Measurements from ENCODE around the gene TBC1D14. TPM values are rescaled to one million over a fixed set of nuclear protein-coding genes. Genes with fewer than 3 reads are reported as not detected.

The TBC1D14 gene
- total and polyA plus RNA-seq, 2 of the 4 experiments (the other 2 are of a cell fraction) = 31.7 to 40.7 TPM

GRCh38 chr4:6984612-6985425 is 75.2 kb downstream of the TBC1D14 start:
- H3K36me3 ChIP-seq (ENCODE audit: control insufficient read depth, insufficient read depth, low read length) = no peaks in the 10 kb centered on the region
- no peak overlapping the region for H4K8ac ChIP-seq (ENCODE audit: low read depth in 2 of 2, low read length in 2 of 2)
- H3K23ac ChIP-seq (ENCODE audit: low read depth, low read length) = peak overlapping the region; percentile 14; the same call in 1 of the 2 replicates
- H3K56ac ChIP-seq (ENCODE audit: extremely low read depth, insufficient read depth, low read length) = no peak overlapping the region
- H2AK9ac ChIP-seq (replicated peaks; ENCODE audit: low read depth, low read length, poor library complexity) = no peak overlapping the region
- peak overlapping the region; percentile 78 for H2BK5ac ChIP-seq (ENCODE audit: low read depth, low read length, poor library complexity, severe bottlenecking)
- intact Hi-C loops (cut with micrococcal nuclease) (loop anchor here (5.0 to 10.0 kb wide), 3 partner anchors 57 to 200 kb away; partner anchors contain the start of genes KIAA0232 and TADA2B), dilution Hi-C loops (cut with HindIII; ENCODE audit: low sequenced_read_pairs, unreplicated experiment) (no loop called here), in situ Hi-C loops (cut with MboI; ENCODE audit: low sequenced_read_pairs) (no loop called here)
- 88 to 100% methylated on average over 1 to 7 of the region's 13 CpGs for WGBS, 2 experiments (ENCODE audit: extremely low coverage in 2 of 2, insufficient read length in 1 of 2)
- H3K27ac ChIP-seq (ENCODE audit: insufficient read depth, low read length) = no peak overlapping the region
- no peak overlapping the region for H3K4ac ChIP-seq (ENCODE audit: low read depth, low read length)
- H3K14ac ChIP-seq (replicated peaks; ENCODE audit: low read depth, low read length) = no peak overlapping the region; the same call in 1 of the 2 replicates
- no peak overlapping the region for H2BK120ac ChIP-seq (ENCODE audit: low read depth, low read length)
- H4K20me1 ChIP-seq (ENCODE audit: insufficient read depth, low read length) = peaks cover 25% of the 10 kb centered on the region; the same call in 1 of the 2 replicates
- DNase-seq (peak; percentile 37), ATAC-seq (ENCODE audit: low read depth) (no peak)
- no peaks in the 10 kb centered on the region for H3K9me3 ChIP-seq (ENCODE audit: control insufficient read depth, insufficient read depth, low read length)
- no peaks in the 10 kb centered on the region for H3K27me3 ChIP-seq (ENCODE audit: control insufficient read depth, insufficient read depth, low read length)
- no peak overlapping the region; the same call in 2 of the 3 replicates for H2BK15ac ChIP-seq (ENCODE audit: low read depth, low read length)
- no peak overlapping the region for H3K4me3 ChIP-seq (ENCODE audit: insufficient read depth, low read depth, low read length)
- no peak overlapping the region; the same call in 1 of the 2 replicates for H3K4me2 ChIP-seq (ENCODE audit: low read depth, low read length)
- H3K4me1 ChIP-seq (ENCODE audit: control insufficient read depth, insufficient read depth, low read length) = peaks cover 9% of the 10 kb centered on the region
- no peak overlapping the region for H2BK20ac ChIP-seq (ENCODE audit: low read depth, low read length)
- no peak overlapping the region for H2AFZ ChIP-seq (replicated peaks; ENCODE audit: low read length, poor library complexity)
- no peak overlapping the region for H4K91ac ChIP-seq (ENCODE audit: insufficient read depth, low read depth, low read length)
- ChIA-PET POLR2A (ENCODE audit: unreplicated experiment) (no interaction called here), CTCF (interaction anchor here (0.9 kb wide), 1 partner anchor 11 kb away, joined by 5 read pairs; no protein-coding TSS in a partner anchor)
- BruUV-seq (replicated peaks) = no TSS peak
- H2AK5ac ChIP-seq (ENCODE audit: low read depth, low read length) = peak overlapping the region; percentile 33; the same call in 1 of the 2 replicates
- H4K5ac ChIP-seq (ENCODE audit: low read depth, low read length) = no peak overlapping the region
- peaks cover 17% of the 10 kb centered on the region; the same call in 1 of the 2 replicates for H3K9me1 ChIP-seq (ENCODE audit: insufficient read depth, low read length)
- no peak overlapping the region for H3K18ac ChIP-seq (ENCODE audit: low read depth, low read length)
- H3K79me1 ChIP-seq (ENCODE audit: low read depth in 1 of 2, low read length in 2 of 2) = peaks cover 19 to 50% of the 10 kb centered on the region in 2 experiments
- no peak overlapping the region for H3K9ac ChIP-seq (ENCODE audit: low read depth, low read length)
- TF ChIP-seq RAD21 (IDR thresholded peaks at IDR 0.05; ENCODE audit: low read length) (no peak), RCOR1 (IDR thresholded peaks at IDR 0.05; ENCODE audit: insufficient replicate concordance, low read length) (no peak), NFE2L2 (IDR thresholded peaks at IDR 0.05; ENCODE audit: low read depth, low read length) (no peak), MAFK (IDR thresholded peaks at IDR 0.05; ENCODE audit: low read depth, low read length) (no peak), CHD1 (IDR thresholded peaks at IDR 0.05; ENCODE audit: low read depth, low read length) (no peak), FOS (IDR thresholded peaks at IDR 0.05; ENCODE audit: low read depth, low read length) (no peak), POLR2A (IDR thresholded peaks at IDR 0.05; ENCODE audit: low read depth, low read length) (no peak), MXI1 (IDR thresholded peaks at IDR 0.05; ENCODE audit: borderline replicate concordance, low read depth, low read length) (no peak), CEBPB (IDR thresholded peaks at IDR 0.05; ENCODE audit: low read depth, low read length) (no peak), BHLHE40 (IDR thresholded peaks at IDR 0.05; ENCODE audit: low read depth, low read length) (no peak)
